Measurements from ENCODE around the gene HGS. TPM values are rescaled to one million over a fixed set of nuclear protein-coding genes. Genes with fewer than 3 reads are reported as not detected.

The HGS gene
- polyA plus RNA-seq, 1 experiment = 71.5 TPM

- CTCF ChIA-PET = no interaction called here
- POLR2A ChIA-PET = no interaction called here
- no peaks in the 10 kb centered on the region; the same call in 1 of the 2 replicates for H3K9me3 ChIP-seq (ENCODE audit: control insufficient read depth, insufficient read depth, low read length)
- no peak overlapping the region for H3K4me3 ChIP-seq (ENCODE audit: low read depth, low read length)
- no peak for TF ChIP-seq CTCF (IDR thresholded peaks at IDR 0.05; ENCODE audit: low read depth, low read length)
- no peak for DNase-seq (ENCODE audit: low read depth, low spot score)
- H3K27ac ChIP-seq (ENCODE audit: low read depth, low read length) = no peak overlapping the region
- no peaks in the 10 kb centered on the region for H3K27me3 ChIP-seq (ENCODE audit: control insufficient read depth, insufficient read depth, low read length)
Observed at GRCh38 chr17:81719410-81720266, 35.8 kb downstream of the HGS start.

- ChIA-PET POLR2A (interaction anchor here (1.9 kb wide), 1 partner anchor 8 kb away, joined by 10 read pairs; no protein-coding TSS in a partner anchor), CTCF (no interaction called here)
- H3K27ac ChIP-seq (ENCODE audit: low read depth, low read length) = no peak overlapping the region
- H3K9me3 ChIP-seq (ENCODE audit: control insufficient read depth, insufficient read depth, low read length) = no peaks in the 10 kb centered on the region; the same call in 1 of the 2 replicates
- DNase-seq (ENCODE audit: low read depth, low spot score) = no peak
- no peak overlapping the region for H3K4me3 ChIP-seq (ENCODE audit: low read depth, low read length)
- TF ChIP-seq CTCF (IDR thresholded peaks at IDR 0.05; ENCODE audit: low read depth, low read length) = no peak
- no peaks in the 10 kb centered on the region for H3K27me3 ChIP-seq (ENCODE audit: control insufficient read depth, insufficient read depth, low read length)
Observed at GRCh38 chr17:81720267-81721071, 36.7 kb downstream of the HGS start.

- ChIA-PET POLR2A (interaction anchor here (1.7 to 1.9 kb wide), 2 partner anchors 10 to 111 kb away, joined by 6 to 10 read pairs; partner anchors contain the start of gene MCRIP1), CTCF (no interaction called here)
- H3K27me3 ChIP-seq (ENCODE audit: control insufficient read depth, insufficient read depth, low read length) = no peaks in the 10 kb centered on the region
- H3K4me3 ChIP-seq (ENCODE audit: low read depth, low read length) = no peak overlapping the region
- no peaks in the 10 kb centered on the region; the same call in 1 of the 2 replicates for H3K9me3 ChIP-seq (ENCODE audit: control insufficient read depth, insufficient read depth, low read length)
- no peak overlapping the region for H3K27ac ChIP-seq (ENCODE audit: low read depth, low read length)
- no peak for TF ChIP-seq CTCF (IDR thresholded peaks at IDR 0.05; ENCODE audit: low read depth, low read length)
- DNase-seq (ENCODE audit: low read depth, low spot score) = no peak
Observed at GRCh38 chr17:81722184-81723120, 38.6 kb downstream of the HGS start.

GRCh38 chr17:81723651-81724209 is 39.9 kb downstream of the HGS start:
- no peaks in the 10 kb centered on the region; the same call in 1 of the 2 replicates for H3K9me3 ChIP-seq (ENCODE audit: control insufficient read depth, insufficient read depth, low read length)
- no peak for DNase-seq (ENCODE audit: low read depth, low spot score)
- CTCF ChIA-PET = no interaction called here
- H3K27ac ChIP-seq (ENCODE audit: low read depth, low read length) = no peak overlapping the region
- POLR2A ChIA-PET = no interaction called here
- H3K4me3 ChIP-seq (ENCODE audit: low read depth, low read length) = no peak overlapping the region
- no peak for TF ChIP-seq CTCF (IDR thresholded peaks at IDR 0.05; ENCODE audit: low read depth, low read length)
- H3K27me3 ChIP-seq (ENCODE audit: control insufficient read depth, insufficient read depth, low read length) = no peaks in the 10 kb centered on the region

Data from AG04450 (cell line).